ENCODE data around the gene F2R. TPM values are rescaled to one million over a fixed set of nuclear protein-coding genes. Genes with fewer than 3 reads are reported as not detected.
"Not testable (repeated sequence)": the region's sequence is repeated elsewhere in the genome, so short reads cannot be mapped to it uniquely, and the experiment has no call there.

The F2R gene
- total RNA-seq, 1 donor from 2014 or later = 42.4 TPM

GRCh38 chr5:76766746-76767145, 50.8 kb downstream of the F2R start:
- DNase-seq (ENCODE audit: low read depth, low spot score) = no peak
- Mint-ChIP-seq H3K27ac (ENCODE audit: unreplicated experiment) (no peak overlapping the region), H3K4me3 (no peak overlapping the region), H3K27me3 (ENCODE audit: low read depth) (no peaks in the 10 kb centered on the region), H3K9me3 (peaks cover 7% of the 10 kb centered on the region), H3K4me1 (peaks cover 5% of the 10 kb centered on the region), H3K36me3 (ENCODE audit: low read depth) (no peaks in the 10 kb centered on the region)
- TF ChIP-seq CTCF (conservative IDR thresholded peaks at IDR 0.05) = no peak

- not testable (repeated sequence) for H3K4me3 Mint-ChIP-seq; H3K27me3 Mint-ChIP-seq (ENCODE audit: low read depth); H3K36me3 Mint-ChIP-seq (ENCODE audit: low read depth); H3K4me1 Mint-ChIP-seq; DNase-seq (ENCODE audit: low read depth, low spot score); H3K9me3 Mint-ChIP-seq; H3K27ac Mint-ChIP-seq (ENCODE audit: unreplicated experiment)
Observed at GRCh38 chr5:76771041-76771440, 55.1 kb downstream of the F2R start.

- Mint-ChIP-seq H3K9me3 (no peaks in the 10 kb centered on the region), H3K4me1 (no peaks in the 10 kb centered on the region), H3K27me3 (ENCODE audit: low read depth) (no peaks in the 10 kb centered on the region), H3K4me3 (no peak overlapping the region), H3K36me3 (ENCODE audit: low read depth) (no peaks in the 10 kb centered on the region), H3K27ac (ENCODE audit: unreplicated experiment) (no peak overlapping the region)
- DNase-seq (ENCODE audit: low read depth, low spot score) = no peak
- TF ChIP-seq CTCF (conservative IDR thresholded peaks at IDR 0.05) = no peak
Observed at GRCh38 chr5:76771705-76772405, 55.9 kb downstream of the F2R start.

GRCh38 chr5:76775921-76776320, 60.0 kb downstream of the F2R start:
- no peak overlapping the region for H3K27ac Mint-ChIP-seq (ENCODE audit: unreplicated experiment)
- no peak for DNase-seq (ENCODE audit: low read depth, low spot score)
- no peaks in the 10 kb centered on the region for H3K4me1 Mint-ChIP-seq
- no peak overlapping the region for H3K4me3 Mint-ChIP-seq
- H3K9me3 Mint-ChIP-seq = no peaks in the 10 kb centered on the region
- TF ChIP-seq CTCF (conservative IDR thresholded peaks at IDR 0.05) = no peak
- H3K27me3 Mint-ChIP-seq (ENCODE audit: low read depth) = no peaks in the 10 kb centered on the region
- no peaks in the 10 kb centered on the region for H3K36me3 Mint-ChIP-seq (ENCODE audit: low read depth)

- DNase-seq (ENCODE audit: low read depth, low spot score) = no peak
- Mint-ChIP-seq H3K36me3 (ENCODE audit: low read depth) (no peaks in the 10 kb centered on the region), H3K9me3 (no peaks in the 10 kb centered on the region), H3K27ac (ENCODE audit: unreplicated experiment) (no peak overlapping the region), H3K27me3 (ENCODE audit: low read depth) (no peaks in the 10 kb centered on the region), H3K4me3 (no peak overlapping the region), H3K4me1 (no peaks in the 10 kb centered on the region)
- no peak for TF ChIP-seq CTCF (conservative IDR thresholded peaks at IDR 0.05)
Observed at GRCh38 chr5:76776391-76776790, 60.5 kb downstream of the F2R start.

GRCh38 chr5:76780616-76781015, 64.7 kb downstream of the F2R start:
- not testable (repeated sequence) for H3K4me3 Mint-ChIP-seq; H3K9me3 Mint-ChIP-seq; H3K27me3 Mint-ChIP-seq (ENCODE audit: low read depth); H3K4me1 Mint-ChIP-seq; DNase-seq (ENCODE audit: low read depth, low spot score); H3K36me3 Mint-ChIP-seq (ENCODE audit: low read depth); H3K27ac Mint-ChIP-seq (ENCODE audit: unreplicated experiment)

Data from neural crest cell (in vitro differentiated cells).